NCI-H510A (cell line): Measurements from ENCODE around the gene ARHGEF11.

Experiments
- DNase-seq: peaks from one replicate; lab custom pipeline; 2025; lab: John Stamatoyannopoulos, UW

Gene ARHGEF11

DNA sequence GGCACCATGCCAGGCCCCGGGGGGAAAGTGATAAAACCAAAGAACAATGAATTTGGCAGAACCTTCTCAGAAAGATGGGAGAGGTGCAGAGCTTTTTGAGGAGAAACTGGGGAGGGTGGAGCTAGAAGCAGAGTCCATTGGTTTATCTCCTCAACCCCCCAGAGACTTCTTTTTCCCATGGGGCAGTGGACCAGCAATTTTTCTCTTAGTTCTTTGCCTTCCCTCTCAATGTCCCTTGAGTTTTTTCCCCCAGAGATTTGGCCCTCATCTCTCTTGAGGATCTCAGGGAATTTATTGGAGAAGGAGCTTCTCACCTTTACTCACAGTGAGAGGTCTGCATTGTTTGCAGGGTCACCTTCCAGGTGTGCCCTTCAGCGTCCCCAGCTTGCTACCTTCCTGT, 5.3 kb upstream of the ARHGEF11 start:
- DNase-seq, result no peak

DNA sequence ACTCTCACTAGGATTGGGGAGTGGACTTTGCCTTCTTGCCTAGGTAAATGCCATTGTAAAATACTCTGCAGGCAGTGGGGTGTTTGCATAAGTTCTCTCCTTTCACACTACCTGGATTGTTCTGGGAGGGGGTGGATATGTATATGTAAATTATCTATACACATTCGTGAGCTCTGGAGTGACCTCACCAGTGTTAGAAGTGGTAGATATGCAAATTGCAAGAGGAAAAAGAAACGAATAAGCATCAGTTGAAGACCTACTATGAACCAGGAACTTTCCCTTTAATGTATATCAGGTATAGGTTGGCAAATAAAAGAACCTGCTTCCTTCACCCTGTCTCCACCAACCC, 1.5 kb upstream of the ARHGEF11 start:
- no peak for DNase-seq

DNA sequence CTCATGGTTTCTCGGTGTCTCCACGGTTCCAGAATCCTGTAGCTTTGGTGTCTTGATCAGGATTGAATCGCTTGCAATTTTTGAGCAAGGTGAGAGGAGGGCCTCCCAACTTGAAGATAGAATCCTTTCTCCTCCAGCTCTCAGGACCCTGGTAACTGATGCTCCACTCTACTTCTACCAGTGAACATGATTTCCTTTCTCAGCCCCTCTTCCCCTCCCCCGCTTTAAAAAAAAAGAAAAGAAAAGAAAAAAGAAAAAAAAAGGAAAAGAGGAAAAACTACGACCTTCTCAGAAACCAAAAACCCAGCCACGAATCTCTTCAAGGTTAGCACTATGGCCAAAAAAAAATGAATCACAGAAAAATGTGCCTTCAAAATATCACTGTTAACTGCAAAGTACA, 1.2 kb downstream of the ARHGEF11 start:
- no peak for DNase-seq

DNA sequence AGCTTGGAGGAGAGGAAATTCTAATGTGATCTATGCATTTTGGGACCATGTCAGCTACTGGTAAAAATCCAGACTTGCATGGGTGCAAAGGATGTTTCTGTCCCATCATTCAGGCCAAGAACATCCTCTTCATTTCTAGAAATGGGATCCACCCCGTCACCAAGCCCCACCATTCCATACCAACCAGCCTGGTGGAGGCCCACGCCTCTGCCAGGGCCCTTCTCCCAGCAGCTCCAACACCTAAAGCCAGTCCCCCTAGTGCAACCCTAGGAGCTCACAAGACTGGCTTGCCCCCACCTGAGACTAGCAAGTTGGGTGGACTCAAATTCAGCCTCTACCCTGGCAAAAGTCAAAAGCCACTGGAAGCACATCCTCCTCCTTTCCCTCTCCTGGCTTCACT, 1.9 kb downstream of the ARHGEF11 start:
- no peak for DNase-seq

DNA sequence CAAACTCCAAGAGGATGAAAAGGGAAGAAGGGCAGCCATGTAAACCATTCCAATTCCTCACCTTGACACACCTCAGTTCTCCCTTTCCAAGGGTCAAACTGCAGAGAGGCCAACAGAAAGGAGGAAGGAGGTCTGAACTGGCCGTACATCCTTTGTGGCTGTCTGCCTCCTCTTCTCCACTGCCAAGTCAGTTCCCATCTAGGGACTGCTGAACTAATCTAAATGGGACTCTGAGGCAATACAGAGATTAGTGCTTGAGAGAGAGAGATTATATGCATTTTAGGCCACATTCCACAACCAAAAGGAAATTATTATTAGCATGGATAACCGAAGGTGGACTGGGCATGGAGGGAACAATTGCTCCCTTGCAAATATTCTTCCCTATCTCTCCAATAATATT, 2.7 kb downstream of the ARHGEF11 start:
- DNase-seq, result no peak

DNA sequence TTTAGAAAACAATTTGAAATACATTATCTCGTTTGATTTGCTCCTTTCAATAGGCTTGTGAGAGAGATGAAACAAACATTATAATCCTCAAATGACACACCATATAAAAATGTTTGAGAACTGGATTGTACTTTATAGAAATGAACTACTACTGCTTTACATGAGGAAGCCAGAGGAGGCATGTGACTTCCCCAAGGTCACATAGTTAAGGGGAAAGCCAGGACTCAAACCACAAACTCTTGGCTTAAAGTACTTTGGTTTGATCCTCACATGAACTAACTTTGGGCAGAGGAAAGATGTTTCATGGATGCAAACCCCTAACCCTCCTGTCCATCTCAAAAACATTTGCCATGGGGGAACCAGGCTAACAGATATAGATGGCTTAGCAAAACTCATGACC, 4.7 kb downstream of the ARHGEF11 start:
- DNase-seq, result no peak

DNA sequence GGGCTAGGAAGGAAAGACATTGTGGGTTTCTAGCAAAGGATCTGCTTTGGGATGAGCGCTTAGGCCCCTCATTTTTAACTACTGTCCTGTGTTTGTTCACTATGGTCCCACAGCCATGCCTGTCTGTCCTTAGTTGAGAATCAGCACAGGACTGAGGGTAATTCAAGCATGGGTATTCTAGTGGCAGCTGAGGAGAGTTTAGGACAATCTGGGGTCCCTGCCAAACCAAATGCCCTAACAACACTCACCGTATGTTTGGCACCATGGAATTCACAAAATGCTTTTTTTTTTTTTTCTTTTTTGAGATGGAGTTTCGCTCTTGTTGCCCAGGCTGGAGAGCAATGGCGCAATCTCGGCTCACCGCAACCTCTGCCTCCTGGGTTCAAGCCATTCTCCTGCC, 10.4 kb downstream of the ARHGEF11 start:
- no peak for DNase-seq

DNA sequence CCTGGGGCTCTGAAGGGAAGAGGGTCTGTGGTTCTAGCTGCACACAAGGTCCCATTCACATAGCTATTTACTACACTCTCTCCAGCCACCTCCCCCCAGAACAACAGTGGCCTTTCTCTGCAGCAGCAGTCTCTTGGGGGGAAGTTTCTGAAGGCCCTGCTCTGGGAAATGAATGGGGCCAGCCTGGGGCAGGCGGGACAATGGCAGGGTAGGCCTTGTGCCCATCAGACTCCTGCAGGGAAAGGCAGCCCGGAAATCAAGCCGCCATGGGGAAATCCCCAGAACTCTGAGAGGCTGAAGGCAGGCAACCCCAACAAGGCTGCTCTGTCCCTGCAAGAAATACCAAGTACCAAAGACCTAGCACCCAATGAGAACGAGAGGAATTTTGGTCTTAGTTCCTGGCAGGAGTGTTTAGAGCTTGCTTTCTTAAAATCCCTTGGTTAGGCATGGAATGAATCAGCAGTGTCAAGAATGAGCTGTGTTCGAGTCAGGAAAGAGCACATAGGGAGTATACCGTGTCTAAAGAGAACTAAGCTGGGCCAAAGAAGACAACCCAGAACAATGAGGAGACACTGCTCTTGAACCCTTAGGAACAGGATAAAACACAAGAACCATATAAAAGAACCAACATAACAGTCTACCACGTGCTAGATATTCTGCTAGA, 11.3 kb downstream of the ARHGEF11 start:
- DNase-seq, result no peak

DNA sequence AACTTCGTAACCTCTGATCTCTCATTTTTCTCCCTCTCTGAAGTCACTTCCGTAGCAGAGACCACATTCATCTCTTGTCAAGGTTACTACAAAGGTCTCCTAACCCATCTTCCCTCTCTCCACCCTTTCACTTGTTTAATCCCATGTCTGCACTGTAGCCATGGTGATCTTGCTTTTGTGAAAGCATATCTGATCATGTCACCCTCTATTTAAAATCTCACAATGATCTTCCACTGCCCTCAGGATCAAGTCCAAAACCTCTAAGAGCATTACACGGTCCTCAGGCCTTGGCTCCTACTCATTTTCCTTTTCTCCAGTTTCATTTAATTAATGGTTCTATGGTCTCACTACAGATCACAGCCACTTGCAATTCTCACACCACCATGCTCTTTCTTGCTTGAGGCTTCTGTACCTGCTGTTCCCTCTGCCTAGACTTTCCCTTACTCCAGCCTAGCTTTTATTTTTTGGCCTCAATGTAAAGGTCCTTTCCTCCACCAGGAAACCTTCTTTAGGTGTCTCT, 12.1 kb downstream of the ARHGEF11 start:
- DNase-seq, result no peak

DNA sequence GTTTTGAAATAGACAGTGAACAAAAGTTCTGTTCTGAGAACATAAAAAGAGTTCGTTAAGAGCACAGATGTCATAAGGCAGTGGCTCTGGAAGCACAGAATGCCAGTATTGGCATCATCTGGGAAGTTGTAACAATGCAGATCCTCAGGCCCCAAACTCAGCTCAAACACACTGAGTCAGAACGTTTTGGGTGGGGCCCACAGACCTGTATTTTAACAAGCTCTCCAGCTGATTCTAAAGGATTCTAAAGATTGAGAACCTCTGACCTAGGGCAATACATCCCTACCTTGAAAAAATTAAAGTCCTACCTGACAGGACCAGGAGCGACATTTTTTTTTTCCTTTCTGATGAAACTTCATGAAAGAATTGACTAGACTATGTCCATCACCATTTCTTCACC, 13.2 kb downstream of the ARHGEF11 start:
- DNase-seq, result no peak

DNA sequence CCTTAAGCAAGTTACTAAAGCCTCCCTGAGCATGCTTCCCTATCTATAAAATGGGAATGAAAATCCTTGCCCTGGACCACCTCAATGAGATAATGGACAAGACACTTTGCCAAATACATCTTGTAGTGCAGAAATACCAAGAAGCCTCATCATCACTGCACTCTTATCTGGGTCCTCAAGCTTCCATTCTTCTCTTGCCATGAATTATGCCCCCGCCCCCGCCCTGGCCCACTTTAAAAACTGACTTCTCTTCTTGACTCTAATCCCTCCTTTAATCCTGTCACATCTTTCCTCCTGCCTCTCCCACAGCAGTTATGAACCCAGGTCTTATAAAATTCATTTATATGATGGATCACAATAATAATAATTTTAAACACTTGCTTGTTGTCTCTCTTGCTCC, 14.8 kb downstream of the ARHGEF11 start:
- no peak for DNase-seq

DNA sequence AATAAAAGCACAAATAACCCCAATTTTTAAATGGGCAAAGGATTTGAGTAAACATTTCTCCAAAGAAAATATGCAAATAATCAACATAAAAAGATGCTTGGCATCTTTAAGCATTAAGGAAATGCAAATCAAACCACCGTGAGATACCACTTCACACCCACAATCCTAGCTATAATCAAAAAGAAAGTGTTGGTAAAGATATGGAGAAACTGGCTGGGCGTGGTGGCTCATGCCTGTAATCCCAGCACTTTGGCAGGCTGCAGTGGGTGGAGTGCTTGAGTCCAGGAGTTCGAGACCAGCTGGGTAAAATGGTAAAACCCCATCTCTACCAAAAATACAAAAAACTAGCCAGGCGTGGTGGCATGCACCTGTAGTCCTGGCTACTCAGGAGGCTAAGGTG, 16.9 kb downstream of the ARHGEF11 start:
- DNase-seq, result no peak

DNA sequence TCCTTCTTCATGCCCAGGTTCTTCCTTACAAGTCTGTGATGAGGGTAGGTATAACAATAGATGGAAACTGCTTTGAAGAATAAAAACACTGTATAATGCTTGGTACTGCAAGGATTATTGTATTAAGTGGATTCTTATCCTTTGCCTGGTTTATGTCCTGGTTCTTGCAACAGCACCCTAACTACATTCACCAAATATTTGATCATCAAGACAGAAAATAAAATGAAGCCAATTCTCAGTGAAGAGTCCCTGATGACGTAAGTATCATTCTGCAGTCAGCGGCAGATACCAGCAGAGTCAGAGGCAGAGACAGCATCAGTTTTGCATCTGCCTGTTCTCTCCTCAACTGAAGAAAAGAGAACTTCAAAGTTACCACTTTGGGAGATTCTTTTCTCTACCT, 19.7 kb downstream of the ARHGEF11 start:
- DNase-seq, result no peak

DNA sequence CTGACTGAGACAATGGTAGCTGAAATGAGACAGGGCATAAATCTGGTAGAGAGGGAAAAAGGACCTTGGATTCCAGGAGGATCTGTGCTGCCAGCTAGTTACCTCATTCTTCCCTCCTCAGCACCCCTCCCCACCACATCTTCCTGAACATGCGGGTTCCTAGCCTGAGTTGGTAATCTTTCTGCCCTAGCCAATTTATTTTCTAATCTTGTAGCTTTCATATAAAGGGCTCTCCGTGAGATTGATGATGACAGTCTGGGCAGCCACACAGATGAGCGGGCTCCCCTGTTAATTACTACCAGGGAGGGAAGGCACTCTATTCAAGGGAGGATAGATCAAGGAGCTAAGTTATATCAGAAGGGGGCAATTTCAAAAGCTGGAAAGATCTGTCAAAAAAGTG, 20.2 kb downstream of the ARHGEF11 start:
- no peak for DNase-seq

DNA sequence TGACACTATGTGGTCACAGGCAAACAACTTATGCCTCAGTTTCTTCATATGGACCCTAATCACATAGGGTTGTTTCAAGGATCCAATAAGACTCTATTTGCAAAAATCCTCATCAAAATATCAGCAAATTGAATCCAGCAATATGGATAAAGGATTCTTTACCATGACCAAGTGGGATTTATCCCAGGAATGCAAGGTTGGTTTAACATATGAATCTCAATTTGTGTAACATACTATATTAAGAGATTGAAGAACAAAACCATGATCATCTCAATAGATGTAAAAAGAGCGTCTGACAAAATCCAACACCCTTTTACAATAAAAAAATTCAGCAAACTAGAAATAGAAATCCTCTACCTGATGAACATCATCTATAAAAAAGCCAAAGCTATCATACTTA, 23.9 kb downstream of the ARHGEF11 start:
- DNase-seq, result no peak

DNA sequence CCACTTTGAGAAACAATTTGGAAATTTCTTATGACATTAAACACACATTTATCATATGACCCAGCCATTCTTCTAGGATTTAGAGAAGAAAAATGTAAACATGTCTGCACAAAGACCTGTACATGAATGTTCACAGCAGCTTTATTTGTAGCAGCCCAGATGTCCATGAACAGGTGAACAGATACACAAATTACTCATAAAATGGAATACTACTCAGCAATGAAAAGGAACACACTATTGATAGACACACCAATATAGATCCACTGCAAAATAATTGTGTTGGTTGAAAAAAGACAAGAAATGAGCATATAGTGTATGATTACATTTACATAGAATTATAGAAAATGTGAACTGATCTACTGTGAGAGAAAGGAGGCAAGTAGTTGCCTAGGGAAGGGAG, 26.1 kb downstream of the ARHGEF11 start:
- DNase-seq, result no peak

DNA sequence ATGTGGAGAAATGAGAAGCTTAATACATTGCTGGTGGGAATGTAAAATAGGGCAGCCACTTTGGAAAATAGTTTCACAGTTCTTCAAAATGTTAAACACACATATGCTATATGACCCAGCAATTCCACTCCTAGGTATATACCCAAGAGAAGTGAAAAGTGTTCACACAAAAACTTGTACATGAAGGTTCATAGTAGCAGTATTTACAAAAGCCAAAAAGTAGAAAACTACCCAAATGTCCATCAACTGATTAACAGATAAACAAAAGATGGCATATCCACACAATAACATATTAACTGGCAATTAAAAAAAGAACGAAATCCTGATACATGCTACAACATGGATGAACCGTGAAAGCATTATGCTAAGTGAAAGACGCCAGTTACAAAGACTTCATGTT, 33.7 kb downstream of the ARHGEF11 start:
- DNase-seq, result no peak

DNA sequence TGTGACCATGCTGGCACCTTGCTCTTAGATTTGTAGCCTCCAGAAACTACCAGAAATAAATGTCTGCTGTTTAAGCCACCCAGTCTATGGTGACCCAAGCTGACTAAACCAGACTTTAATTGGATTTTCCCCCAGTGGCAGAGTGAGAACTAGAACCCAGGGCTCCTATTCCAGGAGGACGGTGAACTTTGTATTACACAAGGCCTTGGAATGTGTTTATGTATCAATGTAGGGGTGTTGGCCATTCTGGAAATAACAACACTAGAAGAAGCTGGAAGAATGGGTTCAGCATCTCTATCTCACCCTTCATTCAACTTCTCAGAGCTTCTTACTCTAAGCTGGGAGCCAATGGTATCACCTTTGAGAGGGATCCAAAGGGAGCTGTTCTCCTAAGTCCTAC, 37.0 kb downstream of the ARHGEF11 start:
- no peak for DNase-seq

DNA sequence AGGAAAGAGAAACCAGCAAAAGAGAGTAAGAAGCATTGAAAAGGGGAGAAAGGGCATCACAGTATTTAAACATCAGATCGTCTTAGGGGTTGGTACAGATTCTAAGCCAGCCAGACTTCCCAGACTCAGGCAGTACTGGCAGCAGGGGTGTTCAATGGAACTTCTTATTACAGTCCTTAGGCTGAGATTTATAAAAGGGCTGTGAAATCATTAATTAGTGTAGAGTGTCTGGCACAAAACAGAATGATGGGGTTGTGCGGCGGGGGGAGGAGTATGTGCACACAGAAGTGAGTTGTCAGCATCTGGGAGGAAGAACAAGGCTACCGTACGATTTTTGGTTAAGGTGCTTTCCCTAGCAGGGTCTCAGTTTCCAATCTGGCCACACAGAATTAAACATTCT, 38.2 kb downstream of the ARHGEF11 start:
- no peak for DNase-seq

DNA sequence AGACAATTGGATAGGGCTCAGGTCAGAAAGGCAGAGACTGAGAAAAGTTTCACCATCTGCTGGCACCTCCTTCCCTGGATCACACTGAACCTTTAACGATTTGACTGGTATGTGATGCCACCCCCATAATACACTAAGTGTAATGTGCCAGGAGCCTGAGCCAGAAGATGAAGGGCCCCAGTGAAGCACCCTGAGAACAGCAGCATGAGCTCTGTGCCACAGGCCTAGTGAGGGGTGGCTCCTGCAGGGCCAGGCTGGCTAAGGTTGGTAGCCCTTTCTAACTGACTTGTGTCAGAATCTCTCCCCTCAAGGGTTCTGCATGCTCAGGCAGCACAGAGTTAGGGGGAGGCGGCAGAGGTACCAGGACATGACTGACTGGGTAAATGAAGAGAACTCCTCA, 38.9 kb downstream of the ARHGEF11 start:
- no peak for DNase-seq

DNA sequence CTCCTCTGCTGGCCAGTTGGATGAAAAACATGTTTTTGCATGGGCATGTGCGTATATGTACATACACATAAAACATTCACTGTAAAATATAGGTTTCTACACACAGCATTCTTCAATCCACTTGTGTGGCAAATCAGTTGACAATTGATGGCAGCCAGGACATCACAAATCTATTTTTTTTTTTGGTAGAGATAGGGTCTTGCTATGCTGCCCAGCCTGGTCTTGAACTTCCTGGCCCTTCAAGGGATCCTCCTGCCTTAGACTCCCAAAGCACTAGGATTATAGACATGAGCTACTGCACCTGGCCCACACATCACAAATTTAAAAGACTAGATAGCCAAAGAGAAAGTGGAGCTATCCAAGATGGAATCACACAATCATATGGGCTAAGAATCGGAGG, 39.6 kb downstream of the ARHGEF11 start:
- no peak for DNase-seq

DNA sequence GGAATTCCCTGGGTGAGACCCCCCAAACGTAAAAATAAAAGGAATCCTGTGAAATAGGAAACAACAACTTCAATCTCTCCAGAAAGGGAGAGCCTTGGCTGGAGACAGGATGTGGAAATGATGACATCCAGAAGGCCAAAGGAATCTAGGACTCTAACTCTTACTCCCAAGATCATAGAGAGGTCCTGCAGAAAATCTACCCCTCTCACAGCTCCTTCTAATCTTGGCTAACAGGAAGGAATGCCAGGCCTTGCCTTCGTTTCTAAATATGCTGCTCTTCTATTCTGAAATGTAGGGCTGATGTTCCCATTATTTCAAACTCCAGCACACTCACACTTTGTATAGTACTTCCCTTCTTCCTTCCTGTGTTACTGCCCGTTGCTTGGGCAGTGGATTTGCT, 40.7 kb downstream of the ARHGEF11 start:
- DNase-seq, result no peak

DNA sequence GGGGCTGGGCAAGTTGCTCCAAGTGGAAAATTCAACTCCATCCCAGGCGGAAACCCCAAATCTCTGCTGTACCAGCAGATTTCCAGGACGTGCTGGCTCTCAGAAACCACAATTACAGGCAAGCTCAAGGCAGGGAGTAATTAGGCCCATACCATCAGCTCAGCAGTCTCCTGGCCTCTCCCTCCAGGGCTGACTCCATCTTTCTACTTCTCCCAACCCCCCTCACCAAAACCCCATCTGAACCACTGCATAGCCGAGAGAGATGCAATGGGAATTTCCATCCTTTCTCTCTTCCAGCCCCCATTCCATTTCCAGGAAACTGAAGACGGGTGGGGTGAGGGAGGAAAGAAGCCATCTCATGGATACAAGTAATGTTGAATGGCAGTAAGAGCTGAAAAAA, 41.2 kb downstream of the ARHGEF11 start:
- no peak for DNase-seq

DNA sequence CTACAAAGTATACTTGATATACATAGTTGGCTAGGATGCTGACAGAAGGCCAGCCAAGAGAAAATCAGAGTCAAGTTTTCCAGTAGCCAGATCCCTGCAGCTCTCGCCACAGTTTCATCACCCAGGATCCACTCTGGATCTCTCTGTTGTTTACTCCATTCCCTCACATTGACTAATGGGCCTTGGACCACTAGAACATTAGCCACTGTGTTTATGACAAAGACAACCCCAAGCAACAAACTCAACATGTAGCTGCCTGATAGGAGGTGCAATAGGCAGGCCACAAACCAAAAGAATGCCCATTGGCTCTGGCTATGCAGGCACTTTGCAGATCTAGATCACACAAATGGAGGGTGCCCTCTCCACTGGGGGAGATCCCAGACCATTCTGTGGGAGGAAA, 44.2 kb downstream of the ARHGEF11 start:
- no peak for DNase-seq

DNA sequence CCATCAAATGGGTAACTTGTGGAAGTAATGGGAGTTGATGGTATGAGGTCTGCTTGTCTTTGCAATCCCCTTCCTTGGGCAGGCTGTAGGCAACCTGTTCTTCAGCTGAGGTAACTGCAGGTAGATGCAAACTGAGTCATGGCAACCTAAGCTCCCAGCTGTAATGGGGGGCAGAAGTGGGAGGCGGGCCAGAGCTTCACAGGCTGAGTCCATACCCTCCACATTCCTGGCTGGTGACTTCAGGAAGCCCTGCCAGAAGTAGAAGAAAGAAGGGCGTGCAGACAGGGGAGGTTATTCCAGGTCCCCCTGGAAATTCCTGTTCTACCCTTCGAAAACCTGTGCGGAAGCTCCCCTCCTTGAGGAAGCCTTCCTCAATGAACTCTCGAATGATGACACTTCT, 44.9 kb downstream of the ARHGEF11 start:
- no peak for DNase-seq
